Transverse colon (tissue), 4 donors: Measurements from ENCODE around the gene SPEG. TPM values are rescaled to one million over a fixed set of nuclear protein-coding genes. Genes with fewer than 3 reads are reported as not detected.

Experiments used
- DNase-seq: peaks from one replicate; pipeline ENCODE4 v3.0.0-alpha.2; 2019
- H3K27ac ChIP-seq, 4 donors: fragments of 200-600 bp; sonication (generic); 2 replicates each; pipeline ENCODE4 v1.5.1; 2016 to 2018; ENCODE audit warnings: inconsistent platforms in 4 of 4
- H3K27me3 ChIP-seq: fragments of 200-600 bp; sonication (generic); 2 replicates; pipeline ENCODE4 v1.5.1; 2017; ENCODE audit warnings: inconsistent platforms
- H3K36me3 ChIP-seq, 4 donors: fragments of 200-600 bp; sonication (generic); 2 replicates each; pipeline ENCODE4 v1.5.1; 2017 to 2019; ENCODE audit warnings: inconsistent platforms in 4 of 4
- H3K4me1 ChIP-seq, 4 donors: fragments of 200-600 bp; sonication (generic); 2 replicates each; pipeline ENCODE4 v1.5.1; 2017 to 2020; ENCODE audit warnings: inconsistent platforms in 4 of 4
- H3K4me3 ChIP-seq, 4 donors: fragments of 200-600 bp; sonication (generic); 1 replicate in 1 of 4; 2 replicates in 3 of 4; pipeline versions ENCODE4 v1.5.1 to v1.6.1; 2017 to 2019; ENCODE audit warnings: inconsistent platforms in 4 of 4
- H3K9me3 ChIP-seq, 2 donors: fragments of 200-600 bp; sonication (generic); 2 replicates each; pipeline ENCODE4 v1.5.1; 2017 to 2019; ENCODE audit warnings: inconsistent platforms in 2 of 2
- CTCF ChIP-seq, 5 experiments: fragments of 200-600 bp in 3 of 5; fragments of 450-650 bp in 2 of 5; sonication (generic) in 3 of 5; IDR thresholded peaks; 1 replicate in 2 of 5; 2 replicates in 3 of 5; pipeline ENCODE4 v1.5.1; 2016 to 2017; ENCODE audit warnings: antibody characterized with exemption in 5 of 5, inconsistent platforms in 3 of 5, mild to moderate bottlenecking in 2 of 5, moderate library complexity in 1 of 5
- EP300 ChIP-seq: sonication (generic); formaldehyde crosslinking; IDR thresholded peaks from one replicate; pipeline ENCODE4 v1.6.1; 2017; ENCODE audit warnings: antibody characterized with exemption, low read depth
- POLR2A ChIP-seq: fragments of 450-650 bp; IDR thresholded peaks from one replicate; pipeline ENCODE4 v1.6.1; 2016; ENCODE audit warnings: antibody characterized with exemption, mild to moderate bottlenecking, moderate library complexity
- POLR2AphosphoS5 ChIP-seq, 3 donors: sonication (generic); formaldehyde crosslinking; IDR thresholded peaks; one replicate each; pipeline ENCODE4 v1.6.1; 2016; ENCODE audit warnings: antibody characterized with exemption in 3 of 3
- WGBS, 2 donors: methylation state at CpG; one replicate each; pipeline ENCODE4 v1.1.5; 2018; ENCODE audit warnings: low coverage in 1 of 2; 5-methylcytosine and 5-hydroxymethylcytosine counted together
- in situ Hi-C, 4 donors: fragments of 200-750 bp; cut with MboI; loops; one replicate each; pipeline versions ENCODE4 v1.15.0 to v1.15.1; 2017; ENCODE audit warnings: low sequenced_read_pairs in 3 of 4, low pct_ligation_motif_present in 1 of 4, low pct_unique_long_range_greater_than_20kb in 1 of 4
- intact Hi-C: fragments of 100-400 bp; cut with DNase I; formaldehyde crosslinking; loops from one replicate; pipeline ENCODE4 v1.15.1; 2023; ENCODE audit warnings: low total_unique reads
- total RNA-seq, 4 donors: library from RNA; depleted of rRNA; stranded (reverse); fragments of >200 nt; gene quantifications; one replicate each; pipeline ENCODE4 v1.1.0, GENCODE V29; 2016

Gene SPEG
- total RNA-seq, 4 donors from 2014 or later, result 26.5 to 95.8 (median 48.5) TPM

- peaks cover 48% of the 10 kb centered on the region for H3K27me3 ChIP-seq
- no peaks in the 10 kb centered on the region for H3K9me3 ChIP-seq
- in situ Hi-C loops (no loop called here), intact Hi-C loops (no loop called here)
- no peak for TF ChIP-seq EP300
- WGBS, 2 donors, result 56% methylated on average over 9 of the region's 10 CpGs; no CpG with 5 or more reads in 1 of the 2 donors
- no peak overlapping the region for H3K4me3 ChIP-seq
- no peak for DNase-seq
- H3K27ac ChIP-seq, result no peak overlapping the region
- peaks cover 0 to 5% (median 1%) of the 10 kb centered on the region in 4 donors for H3K4me1 ChIP-seq
- no peaks in the 10 kb centered on the region for H3K36me3 ChIP-seq
These were observed 56.0 kb downstream of the SPEG start for GRCh38 chr2:219490600-219491130.

- H3K27me3 ChIP-seq, result peaks cover 48% of the 10 kb centered on the region
- H3K9me3 ChIP-seq, result no peaks in the 10 kb centered on the region
- no peak overlapping the region for H3K4me3 ChIP-seq
- H3K36me3 ChIP-seq, result no peaks in the 10 kb centered on the region
- WGBS, 2 donors, result 85% methylated on average over 14 of the region's 14 CpGs; no CpG with 5 or more reads in 1 of the 2 donors
- H3K4me1 ChIP-seq, result peaks cover under 1 to 12% (median 6%) of the 10 kb centered on the region in 4 donors
- TF ChIP-seq CTCF (IDR thresholded peaks at IDR 0.05), result no peak
- TF ChIP-seq EP300, result no peak
- no peak for TF ChIP-seq POLR2AphosphoS5 (IDR thresholded peaks at IDR 0.05)
- no peak for TF ChIP-seq POLR2A
- DNase-seq, result no peak
- no peak overlapping the region for H3K27ac ChIP-seq
- in situ Hi-C loops (no loop called here), intact Hi-C loops (no loop called here)
These were observed 56.8 kb downstream of the SPEG start for GRCh38 chr2:219491278-219491963.

GRCh38 chr2:219492575-219492974, 57.9 kb downstream of the SPEG start:
- intact Hi-C loops (no loop called here), in situ Hi-C loops (no loop called here)
- H3K9me3 ChIP-seq, result no peaks in the 10 kb centered on the region
- no peak overlapping the region for H3K27ac ChIP-seq
- TF ChIP-seq POLR2A (no peak), CTCF (IDR thresholded peaks at IDR 0.05) (no peak), POLR2AphosphoS5 (IDR thresholded peaks at IDR 0.05) (no peak), EP300 (no peak)
- H3K27me3 ChIP-seq, result peaks cover 50% of the 10 kb centered on the region
- H3K36me3 ChIP-seq, result no peaks in the 10 kb centered on the region
- DNase-seq, result no peak
- H3K4me3 ChIP-seq, result no peak overlapping the region
- H3K4me1 ChIP-seq, result peaks cover 12 to 24% (median 14%) of the 10 kb centered on the region in 4 donors
- WGBS, 2 donors, result 82% methylated on average over 10 of the region's 20 CpGs; no CpG with 5 or more reads in 1 of the 2 donors

GRCh38 chr2:219493086-219493485, 58.4 kb downstream of the SPEG start:
- H3K36me3 ChIP-seq, result no peaks in the 10 kb centered on the region
- no peak overlapping the region for H3K27ac ChIP-seq
- TF ChIP-seq CTCF (IDR thresholded peaks at IDR 0.05) (no peak), EP300 (no peak), POLR2AphosphoS5 (IDR thresholded peaks at IDR 0.05) (no peak), POLR2A (no peak)
- in situ Hi-C loops, result no loop called here
- intact Hi-C loops, result no loop called here
- DNase-seq, result no peak
- no peak overlapping the region for H3K4me3 ChIP-seq
- H3K4me1 ChIP-seq, result peaks cover 12 to 25% (median 16%) of the 10 kb centered on the region in 4 donors
- H3K27me3 ChIP-seq, result peaks cover 46% of the 10 kb centered on the region
- 91% methylated on average over 5 of the region's 5 CpGs for WGBS, 2 donors
- H3K9me3 ChIP-seq, result no peaks in the 10 kb centered on the region
